ENCODE results near the gene NAP1L5. TPM values are rescaled to one million over a fixed set of nuclear protein-coding genes. Genes with fewer than 3 reads are reported as not detected.

Gene NAP1L5
- total RNA-seq (2022; extraction: Qiagen RNA extraction; ENCODE audit: low read depth): 1.6 to 2.5 TPM (median 1.9 TPM) in 5 replicates

GRCh38 chr4:88697588-88698329 lies at the start of gene NAP1L5:
TSS of gene NAP1L5 (minus strand) at chr4:88697829. CDS start at chr4:88697754, 75 bp downstream.

Other genes starting within 250 kb of the NAP1L5 start
- gene HERC5, start 240.7 kb downstream of the NAP1L5 start, total RNA-seq (2022; extraction: Qiagen RNA extraction; ENCODE audit: low read depth): 3.8 to 5.4 TPM (median 4.2 TPM) in 5 replicates
- 68.4 to 81.3 TPM (median 76.5 TPM) in 5 replicates for gene PYURF, start 174.1 kb downstream of the NAP1L5 start, total RNA-seq (2022; extraction: Qiagen RNA extraction; ENCODE audit: low read depth)
- gene HERC3, start 105.3 kb downstream of the NAP1L5 start, total RNA-seq (2022; extraction: Qiagen RNA extraction; ENCODE audit: low read depth): 4.2 to 7.5 TPM (median 5.3 TPM) in 5 replicates

All from A549 treated with CpdA at 1 μM for 4 hours (cell line).